Neural progenitor cell (in vitro differentiated cells): ENCODE data around the gene CARNS1.

Source experiments
- CTCF ChIP-seq: fragments of 200-600 bp; sonication (generic); IDR thresholded peaks from 2 replicates; pipeline ENCODE4 v1.5.1; 2017; ENCODE audit warnings: antibody characterized with exemption, mild to moderate bottlenecking
- EZH2 ChIP-seq: fragments of 200-600 bp; sonication (generic); IDR thresholded peaks from 2 replicates; pipeline ENCODE4 v1.6.1; 2017; ENCODE audit warnings: antibody characterized with exemption, mild to moderate bottlenecking, moderate library complexity

DNA sequence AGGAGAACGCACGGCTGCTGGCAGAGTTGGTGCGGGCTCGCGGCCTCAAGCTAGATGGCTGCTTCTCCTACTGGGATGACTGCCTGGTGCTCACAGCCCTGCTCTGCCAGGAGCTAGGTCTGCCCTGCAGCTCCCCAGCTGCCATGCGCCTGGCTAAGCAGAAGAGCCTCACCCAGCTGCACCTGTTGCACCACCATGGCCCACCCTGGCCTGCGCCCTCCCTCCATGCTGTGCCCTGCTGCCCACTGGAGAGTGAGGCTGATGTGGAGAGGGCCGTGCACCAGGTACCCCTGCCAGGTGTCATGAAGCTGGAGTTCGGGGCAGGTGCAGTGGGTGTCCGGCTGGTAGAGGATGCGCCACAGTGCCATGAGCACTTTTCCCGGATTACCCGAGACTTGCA, 8.0 kb downstream of the CARNS1 start:
- no peak for TF ChIP-seq CTCF
- no peak for TF ChIP-seq EZH2
